Lower leg skin (tissue), 4 donors: ENCODE results near the gene VSTM2L. TPM values are rescaled to one million over a fixed set of nuclear protein-coding genes. Genes with fewer than 3 reads are reported as not detected.

Experiments used
- DNase-seq, 2 donors: peaks; one replicate each; pipeline ENCODE4 v3.0.0-alpha.2; 2019; ENCODE audit warnings: low spot score in 2 of 2
- H3K4me3 ChIP-seq: fragments of 200-600 bp; sonication (generic); 2 replicates; pipeline ENCODE4 v1.5.1; 2017; ENCODE audit warnings: mild to moderate bottlenecking, low read depth; ENCODE audit not compliant: poor library complexity, severe bottlenecking
- POLR2A ChIP-seq, 2 donors: fragments of 450-650 bp; IDR thresholded peaks; one replicate each; pipeline ENCODE4 v1.6.1; 2016 to 2017; ENCODE audit warnings: antibody characterized with exemption in 2 of 2, mild to moderate bottlenecking in 1 of 2, moderate library complexity in 1 of 2
- WGBS, 2 donors: methylation state at CpG; one replicate each; pipeline ENCODE4 v1.1.5; 2018; 5-methylcytosine and 5-hydroxymethylcytosine counted together
- intact Hi-C: fragments of 100-400 bp; cut with DNase I; formaldehyde crosslinking; loops from one replicate; pipeline ENCODE4 v1.15.0; 2023; ENCODE audit warnings: low total_unique reads
- total RNA-seq, 4 donors: library from RNA; depleted of rRNA; stranded (reverse); fragments of >200 nt; gene quantifications; one replicate each; pipeline ENCODE4 v1.1.0, GENCODE V29; 2016
- TF ChIP-seq, protein P1 (sequence below), 3 donors: fragments of 450-650 bp; IDR thresholded peaks; one replicate each; pipeline ENCODE4 v1.5.1; 2016; ENCODE audit warnings: antibody characterized with exemption in 3 of 3, mild to moderate bottlenecking in 3 of 3, moderate library complexity in 2 of 3

Gene VSTM2L
- total RNA-seq, 4 donors from 2014 or later = 0.64 to 15.9 (median 3.9) TPM

- H3K4me3 ChIP-seq = no peak overlapping the region
- WGBS, 2 donors = 13 to 18% methylated on average over 21 of the region's 21 CpGs
- TF ChIP-seq, protein P1, sequence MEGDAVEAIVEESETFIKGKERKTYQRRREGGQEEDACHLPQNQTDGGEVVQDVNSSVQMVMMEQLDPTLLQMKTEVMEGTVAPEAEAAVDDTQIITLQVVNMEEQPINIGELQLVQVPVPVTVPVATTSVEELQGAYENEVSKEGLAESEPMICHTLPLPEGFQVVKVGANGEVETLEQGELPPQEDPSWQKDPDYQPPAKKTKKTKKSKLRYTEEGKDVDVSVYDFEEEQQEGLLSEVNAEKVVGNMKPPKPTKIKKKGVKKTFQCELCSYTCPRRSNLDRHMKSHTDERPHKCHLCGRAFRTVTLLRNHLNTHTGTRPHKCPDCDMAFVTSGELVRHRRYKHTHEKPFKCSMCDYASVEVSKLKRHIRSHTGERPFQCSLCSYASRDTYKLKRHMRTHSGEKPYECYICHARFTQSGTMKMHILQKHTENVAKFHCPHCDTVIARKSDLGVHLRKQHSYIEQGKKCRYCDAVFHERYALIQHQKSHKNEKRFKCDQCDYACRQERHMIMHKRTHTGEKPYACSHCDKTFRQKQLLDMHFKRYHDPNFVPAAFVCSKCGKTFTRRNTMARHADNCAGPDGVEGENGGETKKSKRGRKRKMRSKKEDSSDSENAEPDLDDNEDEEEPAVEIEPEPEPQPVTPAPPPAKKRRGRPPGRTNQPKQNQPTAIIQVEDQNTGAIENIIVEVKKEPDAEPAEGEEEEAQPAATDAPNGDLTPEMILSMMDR (IDR thresholded peaks at IDR 0.05) = no peak
- TF ChIP-seq POLR2A (IDR thresholded peaks at IDR 0.05) = no peak
- no peak for DNase-seq
- intact Hi-C loops = no loop called here
Measured at GRCh38 chr20:37915800-37916570, 13.1 kb downstream of the VSTM2L start.

DNA sequence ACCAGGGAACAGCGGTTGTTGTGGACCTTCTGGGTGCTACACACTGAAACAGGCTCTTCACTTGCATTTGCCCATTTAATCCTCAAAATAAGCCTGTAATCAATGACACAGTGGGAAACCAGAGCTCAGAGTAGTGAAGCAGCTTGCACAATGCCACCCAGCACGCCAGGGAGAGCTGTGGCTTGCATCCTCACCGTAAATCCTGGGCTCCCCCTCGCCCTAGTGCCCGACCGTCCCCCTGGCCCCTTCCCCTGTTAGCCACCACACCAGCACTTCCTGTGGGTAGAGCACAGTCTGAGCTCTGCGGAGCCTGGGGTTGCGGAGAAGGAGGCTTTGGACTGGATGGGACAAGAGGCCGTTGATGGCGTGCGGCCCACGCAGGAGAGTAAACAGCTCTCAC lies 14.5 kb downstream of the VSTM2L start:
- 66 to 67% methylated on average over 12 of the region's 12 CpGs for WGBS, 2 donors
- no peak for DNase-seq
- no peak overlapping the region for H3K4me3 ChIP-seq
- TF ChIP-seq, protein P1 (IDR thresholded peaks at IDR 0.05) = no peak
- TF ChIP-seq POLR2A (IDR thresholded peaks at IDR 0.05) = no peak
- intact Hi-C loops = no loop called here

- WGBS, 2 donors = 73 to 84% methylated on average over 6 of the region's 6 CpGs
- intact Hi-C loops = no loop called here
- no peak for DNase-seq
Measured at GRCh38 chr20:37918035-37918434, 15.1 kb downstream of the VSTM2L start.

DNA sequence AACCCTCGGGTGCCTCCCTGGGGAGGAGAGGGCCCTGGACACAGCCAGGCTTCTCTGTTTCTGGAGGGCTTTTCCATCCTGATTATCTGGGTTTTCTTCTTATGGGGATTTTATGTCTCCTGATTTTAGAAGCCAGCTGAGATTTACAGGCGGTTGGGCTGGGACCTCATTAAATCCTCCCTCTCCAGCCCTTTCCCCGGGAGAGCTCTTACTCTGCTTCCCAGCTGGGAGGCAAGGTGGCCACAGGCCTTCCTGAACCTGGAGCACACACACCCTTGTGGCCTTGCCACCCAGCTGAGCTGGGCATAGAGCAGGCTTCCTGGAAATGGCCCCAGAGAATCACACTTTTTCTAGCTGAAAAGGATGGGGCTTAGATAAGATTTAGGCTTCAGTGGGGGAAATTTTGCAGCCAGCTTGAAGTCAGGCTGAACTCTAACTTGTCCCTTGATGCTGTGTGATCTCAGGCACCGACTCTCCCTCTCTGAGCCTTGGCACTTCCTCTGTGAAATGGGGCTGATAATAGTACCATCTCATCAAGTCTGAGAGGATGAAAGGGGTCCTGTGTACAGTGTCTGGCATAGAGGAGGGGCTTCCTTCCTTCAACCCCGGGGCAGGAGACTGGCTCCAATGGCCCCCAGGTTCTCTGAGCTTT lies 16.6 kb downstream of the VSTM2L start:
- 38 to 53% methylated on average over 5 of the region's 5 CpGs for WGBS, 2 donors
- intact Hi-C loops = no loop called here
- no peak overlapping the region for H3K4me3 ChIP-seq
- TF ChIP-seq, protein P1 (IDR thresholded peaks at IDR 0.05) = no peak
- no peak for TF ChIP-seq POLR2A (IDR thresholded peaks at IDR 0.05)
- DNase-seq = no peak

More at GRCh38 chr20:37918035-37918434, 15.1 kb downstream of the VSTM2L start:
- TF ChIP-seq, protein P1 (IDR thresholded peaks at IDR 0.05) = no peak
- TF ChIP-seq POLR2A (IDR thresholded peaks at IDR 0.05) = no peak
- no peak overlapping the region for H3K4me3 ChIP-seq

GRCh38 chr20:37920270-37920669 lies 17.3 kb downstream of the VSTM2L start:
- H3K4me3 ChIP-seq = no peak overlapping the region
- no peak for DNase-seq
- 26 to 32% methylated on average over 6 of the region's 6 CpGs for WGBS, 2 donors
- intact Hi-C loops = no loop called here
- TF ChIP-seq, protein P1 (IDR thresholded peaks at IDR 0.05) = no peak
- no peak for TF ChIP-seq POLR2A (IDR thresholded peaks at IDR 0.05)
